ENCODE results near the gene ITPR1.

Gene ITPR1

GRCh38 chr3:4574426-4574965 lies 81.3 kb downstream of the ITPR1 start:
- no peaks in the 10 kb centered on the region for H3K9me3 ChIP-seq (ENCODE audit: insufficient read depth, low read length)
- no peaks in the 10 kb centered on the region for H3K27me3 ChIP-seq (ENCODE audit: insufficient read depth, insufficient read length)
- H3K4me1 ChIP-seq (ENCODE audit: insufficient read depth, insufficient read length), result no peaks in the 10 kb centered on the region
- DNase-seq (ENCODE audit: low read depth, low spot score), result no peak
- TF ChIP-seq YY1 (IDR thresholded peaks at IDR 0.05; ENCODE audit: insufficient read depth, insufficient read length) (no peak), ZNF274 (IDR thresholded peaks at IDR 0.05; ENCODE audit: low read depth, low read length) (no peak), SUZ12 (IDR thresholded peaks at IDR 0.05; ENCODE audit: extremely low read depth, insufficient read depth, insufficient read length) (no peak)
- no peak overlapping the region for H3K4me3 ChIP-seq (ENCODE audit: insufficient read length, low read depth)
- no peaks in the 10 kb centered on the region for H3K36me3 ChIP-seq (ENCODE audit: insufficient read depth, insufficient read length, low read length)
- no peak overlapping the region for H3K9ac ChIP-seq (ENCODE audit: insufficient read length, low read depth)

- TF ChIP-seq SUZ12 (IDR thresholded peaks at IDR 0.05; ENCODE audit: extremely low read depth, insufficient read depth, insufficient read length) (no peak), YY1 (IDR thresholded peaks at IDR 0.05; ENCODE audit: insufficient read depth, insufficient read length) (no peak), ZNF274 (IDR thresholded peaks at IDR 0.05; ENCODE audit: low read depth, low read length) (no peak)
- no peak for DNase-seq (ENCODE audit: low read depth, low spot score)
- Histone ChIP-seq H3K9me3 (ENCODE audit: insufficient read depth, low read length) (no peaks in the 10 kb centered on the region), H3K4me3 (ENCODE audit: insufficient read length, low read depth) (no peak overlapping the region), H3K4me1 (ENCODE audit: insufficient read depth, insufficient read length) (no peaks in the 10 kb centered on the region), H3K27me3 (ENCODE audit: insufficient read depth, insufficient read length) (no peaks in the 10 kb centered on the region), H3K9ac (ENCODE audit: insufficient read length, low read depth) (no peak overlapping the region), H3K36me3 (ENCODE audit: insufficient read depth, insufficient read length, low read length) (no peaks in the 10 kb centered on the region)
Measured at GRCh38 chr3:4575381-4575780, 82.2 kb downstream of the ITPR1 start.

- H3K4me1 ChIP-seq (ENCODE audit: insufficient read depth, insufficient read length), result peaks cover 4% of the 10 kb centered on the region
- DNase-seq (ENCODE audit: low read depth, low spot score), result no peak
- no peak overlapping the region for H3K4me3 ChIP-seq (ENCODE audit: insufficient read length, low read depth)
- no peaks in the 10 kb centered on the region for H3K27me3 ChIP-seq (ENCODE audit: insufficient read depth, insufficient read length)
- no peak overlapping the region for H3K9ac ChIP-seq (ENCODE audit: insufficient read length, low read depth)
- no peaks in the 10 kb centered on the region for H3K36me3 ChIP-seq (ENCODE audit: insufficient read depth, insufficient read length, low read length)
- no peaks in the 10 kb centered on the region for H3K9me3 ChIP-seq (ENCODE audit: insufficient read depth, low read length)
- no peak for TF ChIP-seq ZNF274 (IDR thresholded peaks at IDR 0.05; ENCODE audit: low read depth, low read length)
- no peak for TF ChIP-seq YY1 (IDR thresholded peaks at IDR 0.05; ENCODE audit: insufficient read depth, insufficient read length)
- no peak for TF ChIP-seq SUZ12 (IDR thresholded peaks at IDR 0.05; ENCODE audit: extremely low read depth, insufficient read depth, insufficient read length)
Measured at GRCh38 chr3:4577721-4578120, 84.6 kb downstream of the ITPR1 start.

- Histone ChIP-seq H3K36me3 (ENCODE audit: insufficient read depth, insufficient read length, low read length) (no peaks in the 10 kb centered on the region), H3K4me1 (ENCODE audit: insufficient read depth, insufficient read length) (peaks cover 4% of the 10 kb centered on the region), H3K9me3 (ENCODE audit: insufficient read depth, low read length) (no peaks in the 10 kb centered on the region), H3K27me3 (ENCODE audit: insufficient read depth, insufficient read length) (no peaks in the 10 kb centered on the region), H3K9ac (ENCODE audit: insufficient read length, low read depth) (no peak overlapping the region), H3K4me3 (ENCODE audit: insufficient read length, low read depth) (no peak overlapping the region)
- no peak for DNase-seq (ENCODE audit: low read depth, low spot score)
- no peak for TF ChIP-seq YY1 (IDR thresholded peaks at IDR 0.05; ENCODE audit: insufficient read depth, insufficient read length)
- TF ChIP-seq SUZ12 (IDR thresholded peaks at IDR 0.05; ENCODE audit: extremely low read depth, insufficient read depth, insufficient read length), result no peak
- TF ChIP-seq ZNF274 (IDR thresholded peaks at IDR 0.05; ENCODE audit: low read depth, low read length), result no peak
Measured at GRCh38 chr3:4580346-4581123, 87.4 kb downstream of the ITPR1 start.

- Histone ChIP-seq H3K4me3 (ENCODE audit: insufficient read length, low read depth) (no peak overlapping the region), H3K9me3 (ENCODE audit: insufficient read depth, low read length) (no peaks in the 10 kb centered on the region), H3K36me3 (ENCODE audit: insufficient read depth, insufficient read length, low read length) (no peaks in the 10 kb centered on the region), H3K27me3 (ENCODE audit: insufficient read depth, insufficient read length) (no peaks in the 10 kb centered on the region), H3K9ac (ENCODE audit: insufficient read length, low read depth) (no peak overlapping the region), H3K4me1 (ENCODE audit: insufficient read depth, insufficient read length) (peaks cover 4% of the 10 kb centered on the region)
- no peak for DNase-seq (ENCODE audit: low read depth, low spot score)
- TF ChIP-seq YY1 (IDR thresholded peaks at IDR 0.05; ENCODE audit: insufficient read depth, insufficient read length), result no peak
- no peak for TF ChIP-seq ZNF274 (IDR thresholded peaks at IDR 0.05; ENCODE audit: low read depth, low read length)
- TF ChIP-seq SUZ12 (IDR thresholded peaks at IDR 0.05; ENCODE audit: extremely low read depth, insufficient read depth, insufficient read length), result no peak
Measured at GRCh38 chr3:4581124-4581424, 87.9 kb downstream of the ITPR1 start.

- TF ChIP-seq YY1 (IDR thresholded peaks at IDR 0.05; ENCODE audit: insufficient read depth, insufficient read length) (no peak), ZNF274 (IDR thresholded peaks at IDR 0.05; ENCODE audit: low read depth, low read length) (no peak), SUZ12 (IDR thresholded peaks at IDR 0.05; ENCODE audit: extremely low read depth, insufficient read depth, insufficient read length) (no peak)
- Histone ChIP-seq H3K36me3 (ENCODE audit: insufficient read depth, insufficient read length, low read length) (no peaks in the 10 kb centered on the region), H3K9me3 (ENCODE audit: insufficient read depth, low read length) (no peaks in the 10 kb centered on the region), H3K9ac (ENCODE audit: insufficient read length, low read depth) (no peak overlapping the region), H3K27me3 (ENCODE audit: insufficient read depth, insufficient read length) (no peaks in the 10 kb centered on the region), H3K4me1 (ENCODE audit: insufficient read depth, insufficient read length) (peaks cover 4% of the 10 kb centered on the region), H3K4me3 (ENCODE audit: insufficient read length, low read depth) (no peak overlapping the region)
- no peak for DNase-seq (ENCODE audit: low read depth, low spot score)
Measured at GRCh38 chr3:4581498-4581897, 88.3 kb downstream of the ITPR1 start.

- Histone ChIP-seq H3K27me3 (ENCODE audit: insufficient read depth, insufficient read length) (no peaks in the 10 kb centered on the region), H3K9ac (ENCODE audit: insufficient read length, low read depth) (no peak overlapping the region), H3K36me3 (ENCODE audit: insufficient read depth, insufficient read length, low read length) (no peaks in the 10 kb centered on the region), H3K9me3 (ENCODE audit: insufficient read depth, low read length) (no peaks in the 10 kb centered on the region), H3K4me3 (ENCODE audit: insufficient read length, low read depth) (no peak overlapping the region), H3K4me1 (ENCODE audit: insufficient read depth, insufficient read length) (peaks cover 4% of the 10 kb centered on the region)
- no peak for DNase-seq (ENCODE audit: low read depth, low spot score)
- TF ChIP-seq YY1 (IDR thresholded peaks at IDR 0.05; ENCODE audit: insufficient read depth, insufficient read length) (no peak), ZNF274 (IDR thresholded peaks at IDR 0.05; ENCODE audit: low read depth, low read length) (no peak), SUZ12 (IDR thresholded peaks at IDR 0.05; ENCODE audit: extremely low read depth, insufficient read depth, insufficient read length) (no peak)
Measured at GRCh38 chr3:4581920-4582611, 88.9 kb downstream of the ITPR1 start.
